DMS53 treated with DMSO at 0.1 percent for 48 hours (cell line): ENCODE measurements around the gene ATRN.
"Not testable (repeated sequence)": the region's sequence is repeated elsewhere in the genome, so short reads cannot be mapped to it uniquely, and the experiment has no call there.

Source experiments
- DNase-seq: peaks from one replicate; lab custom pipeline; 2025; ENCODE audit not compliant: unreplicated experiment; lab: John Stamatoyannopoulos, UW

The ATRN gene

GRCh38 chr20:3560578-3560977 lies 89.8 kb downstream of the ATRN start:
- no peak for DNase-seq

DNA sequence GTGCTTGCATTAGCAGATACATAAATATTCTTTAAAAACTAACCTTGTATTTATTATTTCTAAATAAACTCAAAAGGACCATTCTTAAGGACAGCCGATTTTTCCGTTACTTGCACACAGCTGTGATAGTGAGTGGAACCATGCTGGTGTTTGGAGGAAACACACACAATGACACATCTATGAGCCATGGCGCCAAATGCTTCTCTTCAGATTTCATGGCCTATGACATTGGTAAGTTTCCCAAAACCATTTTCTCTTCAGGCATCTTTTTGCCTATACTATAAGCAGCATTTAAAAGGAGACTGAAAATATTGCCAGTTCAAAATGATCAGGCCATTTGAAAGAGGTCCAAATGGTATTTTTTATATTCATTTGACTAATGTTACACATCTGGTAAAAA lies 92.3 kb downstream of the ATRN start:
- no peak for DNase-seq

- DNase-seq: peak; percentile 71
Observed at GRCh38 chr20:3563548-3564177, 92.8 kb downstream of the ATRN start.

DNA sequence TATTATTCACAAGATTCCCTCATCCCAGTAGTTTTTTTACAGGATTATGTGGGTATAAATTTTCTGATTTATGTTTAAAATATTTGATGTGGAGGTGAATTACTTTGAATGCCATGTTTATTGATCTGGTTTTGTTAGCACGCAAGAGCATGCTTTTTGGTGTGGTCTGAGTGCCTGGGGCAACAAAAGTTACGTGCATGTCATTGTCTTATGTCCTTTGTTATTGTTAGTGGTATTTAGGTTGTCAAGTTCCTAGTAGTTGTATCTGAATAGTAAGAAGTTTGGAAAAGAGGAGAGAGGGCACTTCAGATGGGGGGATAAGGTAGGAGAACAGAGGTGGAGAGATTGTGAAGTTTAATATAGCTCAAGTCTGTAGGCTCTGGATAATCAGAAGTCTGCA lies 95.0 kb downstream of the ATRN start:
- DNase-seq: no peak

DNA sequence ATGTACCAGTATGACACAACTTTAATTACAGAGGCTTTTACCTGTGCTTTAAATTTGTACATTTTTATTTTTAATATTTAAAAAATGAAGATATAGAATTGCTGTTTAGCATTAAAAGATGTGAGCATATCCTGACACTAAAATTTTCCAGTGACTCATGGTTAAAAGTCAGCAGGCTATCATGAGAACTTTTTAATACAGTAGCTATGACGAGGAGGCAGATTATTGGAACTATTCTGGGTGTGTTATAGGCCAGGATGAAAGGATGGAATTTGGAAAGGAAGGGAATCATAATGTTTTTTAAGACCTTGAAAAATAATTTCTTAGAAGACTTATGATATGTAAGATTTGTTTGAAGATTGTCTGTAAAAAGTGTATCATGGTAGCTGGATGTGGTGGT lies 101.3 kb downstream of the ATRN start:
- DNase-seq: no peak

GRCh38 chr20:3576363-3576762 lies 105.5 kb downstream of the ATRN start:
- no peak for DNase-seq

GRCh38 chr20:3577366-3577765 lies 106.5 kb downstream of the ATRN start:
- no peak for DNase-seq

DNA sequence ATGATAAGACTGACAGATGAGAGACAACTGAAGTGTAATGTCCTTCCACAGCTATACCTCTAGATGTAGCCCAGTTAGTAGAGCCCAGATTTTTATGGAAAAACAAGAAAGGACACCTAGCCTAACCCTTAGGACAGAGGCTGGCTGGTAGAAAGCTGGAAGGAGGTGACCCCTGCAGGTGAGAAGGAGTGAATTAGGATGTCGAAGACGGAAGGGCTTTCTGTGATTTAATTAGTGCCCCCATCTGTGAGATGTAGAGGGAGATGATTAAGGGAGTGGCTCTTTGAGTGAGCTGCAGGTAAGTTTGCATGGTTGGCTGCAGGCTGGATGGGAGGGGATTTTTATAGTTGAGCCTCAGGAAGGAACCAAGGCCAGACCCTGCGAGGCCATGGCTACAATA lies 109.6 kb downstream of the ATRN start:
- DNase-seq: no peak

DNA sequence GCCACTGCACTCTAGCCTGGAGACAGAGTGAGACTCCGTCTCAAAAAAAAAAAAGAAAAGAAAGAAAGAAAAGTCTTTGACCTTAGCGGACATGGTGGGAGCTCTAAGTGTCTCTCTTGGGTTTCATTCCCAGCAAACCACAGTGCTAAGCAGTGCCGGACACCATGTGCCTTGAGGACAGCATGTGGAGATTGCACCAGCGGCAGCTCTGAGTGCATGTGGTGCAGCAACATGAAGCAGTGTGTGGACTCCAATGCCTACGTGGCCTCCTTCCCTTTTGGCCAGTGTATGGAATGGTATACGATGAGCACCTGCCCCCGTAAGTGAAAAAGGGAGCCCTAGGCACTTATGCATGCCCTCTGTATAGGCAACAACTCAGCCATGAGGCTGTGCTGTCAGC lies 112.9 kb downstream of the ATRN start:
- DNase-seq: no peak

DNA sequence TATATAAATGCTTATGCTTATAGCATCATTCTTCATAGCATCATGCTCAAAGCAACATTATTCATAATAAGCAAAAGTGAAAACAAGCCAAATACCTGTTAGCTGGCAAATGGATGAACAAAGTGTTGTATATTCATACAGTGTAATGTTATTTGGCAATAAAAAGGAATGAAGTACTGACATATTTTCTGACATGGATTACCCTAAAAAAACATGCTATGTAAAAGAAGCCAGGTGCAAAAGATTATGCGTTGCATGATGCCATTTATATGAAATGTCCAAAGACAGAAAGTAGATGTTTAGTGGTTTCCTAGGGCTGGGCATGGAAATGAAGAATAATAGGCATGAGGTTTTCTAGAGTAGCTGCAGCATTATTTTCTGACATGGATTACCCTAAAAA lies 115.3 kb downstream of the ATRN start:
- no peak for DNase-seq

DNA sequence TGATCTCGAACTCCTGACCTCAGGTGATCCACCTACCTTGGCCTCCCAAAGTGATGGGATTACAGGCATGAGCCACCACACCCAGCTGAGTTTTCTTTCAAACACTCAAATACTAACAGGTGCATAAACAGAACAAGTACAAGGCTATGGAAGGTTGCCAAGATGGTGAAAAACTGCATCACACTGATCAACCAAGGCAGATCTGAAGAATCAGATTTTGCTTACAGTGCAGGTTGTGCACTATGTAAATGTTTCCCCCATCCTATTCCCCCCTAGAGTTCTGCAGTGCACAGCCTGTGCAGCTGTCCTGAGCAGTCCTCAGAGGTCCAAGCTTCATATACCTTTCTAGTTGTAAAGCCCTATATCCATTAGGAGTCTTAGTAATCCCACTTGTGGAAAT lies 119.3 kb downstream of the ATRN start:
- DNase-seq: peak; percentile 5

GRCh38 chr20:3592931-3593330 lies 122.1 kb downstream of the ATRN start:
- no peak for DNase-seq

- DNase-seq: peak; percentile 93
Observed at GRCh38 chr20:3595541-3595940, 124.7 kb downstream of the ATRN start.

DNA sequence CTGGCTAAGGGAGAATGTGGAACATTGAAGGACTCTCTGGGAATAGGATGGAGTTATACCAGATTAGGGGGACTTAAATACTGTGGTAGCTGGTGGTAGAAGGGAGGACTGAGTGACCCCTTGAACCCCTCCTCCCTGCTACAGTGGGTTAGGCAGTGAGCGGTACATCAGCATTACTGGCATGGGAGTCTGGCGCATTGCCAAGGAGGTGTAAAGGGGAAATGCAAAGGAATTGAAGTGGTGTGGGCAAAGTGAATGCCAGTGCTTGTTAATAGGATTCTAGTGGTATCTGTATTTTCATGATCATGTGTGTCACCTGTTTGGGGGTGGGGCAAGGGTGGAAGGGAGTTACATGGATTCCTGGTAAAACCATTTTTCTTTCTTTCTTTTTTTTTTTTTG lies 132.3 kb downstream of the ATRN start:
- no peak for DNase-seq

DNA sequence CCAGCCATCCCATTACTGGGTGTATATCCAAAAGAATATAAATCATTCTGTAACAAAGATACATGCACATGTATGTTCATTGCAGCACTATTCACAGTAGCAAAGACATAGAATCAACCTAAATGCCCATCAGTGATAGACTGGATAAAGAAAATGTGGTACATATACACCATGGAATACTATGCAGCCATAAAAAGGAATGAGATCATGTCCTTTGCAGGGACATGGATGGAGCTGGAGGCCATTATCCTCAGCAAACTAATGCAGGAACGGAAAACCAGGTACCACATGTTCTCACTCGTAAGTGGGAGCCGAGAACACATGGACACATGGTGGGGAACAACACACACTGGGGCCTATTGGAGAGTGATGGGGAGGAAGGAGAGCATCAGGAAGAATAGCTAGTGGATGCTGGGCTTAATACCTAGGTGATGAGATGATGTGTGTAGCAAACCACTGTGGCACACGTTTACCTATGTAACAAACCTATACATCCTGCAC lies 134.6 kb downstream of the ATRN start:
- not testable (repeated sequence) for DNase-seq

DNA sequence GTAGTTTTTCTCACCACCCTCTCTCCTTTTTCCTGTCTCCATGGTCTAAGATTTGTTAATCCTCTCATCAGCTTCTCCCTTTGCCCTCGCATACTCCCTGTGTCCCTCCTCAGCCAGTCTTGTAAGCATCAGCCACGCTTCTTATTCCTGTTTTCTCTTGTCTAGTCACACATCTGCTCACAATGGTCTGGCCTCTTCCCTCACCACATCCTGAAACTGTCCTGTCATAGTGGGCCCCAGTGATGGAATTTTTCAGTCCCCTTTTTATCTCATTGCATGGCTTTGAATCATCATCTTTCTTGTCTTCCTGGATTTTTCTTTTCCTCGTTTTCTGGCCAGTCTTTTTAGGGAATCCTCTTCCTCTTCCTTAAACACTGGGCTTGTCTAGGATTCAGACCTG lies 135.2 kb downstream of the ATRN start:
- DNase-seq: no peak

- DNase-seq: no peak
Observed at GRCh38 chr20:3611901-3612300, 141.1 kb downstream of the ATRN start.

DNA sequence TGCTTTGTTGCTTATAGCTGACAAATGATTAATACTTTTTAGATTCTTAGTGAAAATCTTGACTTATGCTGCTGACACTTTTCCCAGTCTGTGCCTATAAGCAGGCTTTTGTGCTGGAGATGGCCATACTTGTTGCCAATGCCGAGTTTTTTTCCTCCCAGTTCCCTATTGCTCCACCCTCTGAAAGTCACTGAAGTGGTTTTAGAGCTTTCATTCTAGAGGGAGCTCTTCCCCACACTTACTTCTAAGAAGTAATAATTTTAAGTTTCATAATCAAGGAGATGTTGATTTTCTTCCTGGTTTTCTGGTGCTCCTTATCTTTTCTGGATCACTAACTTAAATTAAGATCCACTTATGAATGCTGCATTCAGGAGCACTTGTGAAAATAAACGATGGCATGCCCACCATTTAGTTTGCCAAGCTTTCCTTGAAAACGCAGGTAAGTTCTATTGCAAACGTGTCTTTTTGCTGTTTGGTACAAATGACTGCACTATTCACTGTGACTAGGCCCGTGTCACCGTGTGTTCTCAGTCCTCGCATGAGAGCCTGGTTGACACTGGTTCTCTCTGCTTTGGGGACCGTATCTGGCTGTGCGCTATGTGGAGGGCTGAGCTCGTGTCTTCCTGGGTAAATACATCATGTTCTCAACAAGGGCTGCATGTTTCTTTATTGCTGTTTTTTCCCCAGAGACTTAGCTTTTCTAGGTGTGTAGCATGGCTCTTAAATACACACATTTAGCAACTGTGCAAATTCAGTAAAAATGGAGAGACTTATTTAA lies 142.2 kb downstream of the ATRN start:
- no peak for DNase-seq

DNA sequence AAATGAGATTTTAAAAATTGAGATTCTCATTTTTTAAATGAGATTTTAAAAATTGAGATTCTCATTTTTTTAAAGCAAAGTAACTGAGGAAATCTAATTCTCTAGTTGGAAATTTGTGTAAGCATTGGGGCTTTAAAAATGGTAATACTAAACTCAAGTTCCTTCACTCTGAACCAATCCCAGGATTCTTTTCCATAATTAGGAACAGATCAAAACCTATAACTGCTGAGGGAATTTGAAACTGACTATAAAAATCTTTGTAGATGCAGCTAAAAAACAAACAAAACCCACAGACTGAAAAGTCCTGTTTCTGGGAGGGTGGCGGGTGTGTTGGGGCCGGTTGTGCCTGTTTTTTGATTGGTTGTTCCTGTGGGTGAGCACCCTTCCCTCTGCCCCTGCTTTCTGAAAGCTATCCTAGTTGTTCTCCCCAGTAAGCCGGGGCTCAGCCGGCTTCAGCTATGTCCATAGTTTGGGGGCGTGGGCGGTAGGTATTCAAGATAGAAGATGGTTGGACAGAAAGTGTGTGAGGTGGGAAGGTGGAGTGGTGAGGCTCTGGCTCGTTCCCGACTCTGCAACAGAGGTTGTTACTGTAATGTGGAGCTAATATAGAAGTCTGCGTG lies 143.1 kb downstream of the ATRN start:
- no peak for DNase-seq

DNA sequence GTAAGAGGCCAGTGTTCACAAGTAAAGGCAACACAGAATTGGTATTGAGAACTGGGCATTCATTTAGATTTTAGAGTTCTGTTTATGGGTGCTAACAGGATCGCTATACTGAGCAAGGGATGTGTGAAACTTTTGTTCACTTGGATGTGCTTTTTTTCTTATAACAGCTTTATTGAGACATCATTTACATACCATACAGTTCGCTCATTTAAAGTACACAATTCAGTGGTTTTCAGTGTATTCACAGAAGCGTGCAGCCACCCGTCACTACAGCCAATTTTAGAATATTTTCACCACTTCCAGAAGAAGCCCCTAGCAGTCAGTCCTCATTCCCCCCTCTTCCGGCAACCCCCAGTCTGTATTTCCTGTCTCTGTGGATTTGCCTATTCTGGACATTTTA lies 143.6 kb downstream of the ATRN start:
- no peak for DNase-seq

GRCh38 chr20:3615171-3615840 lies 144.5 kb downstream of the ATRN start:
- DNase-seq: not testable (repeated sequence)

DNA sequence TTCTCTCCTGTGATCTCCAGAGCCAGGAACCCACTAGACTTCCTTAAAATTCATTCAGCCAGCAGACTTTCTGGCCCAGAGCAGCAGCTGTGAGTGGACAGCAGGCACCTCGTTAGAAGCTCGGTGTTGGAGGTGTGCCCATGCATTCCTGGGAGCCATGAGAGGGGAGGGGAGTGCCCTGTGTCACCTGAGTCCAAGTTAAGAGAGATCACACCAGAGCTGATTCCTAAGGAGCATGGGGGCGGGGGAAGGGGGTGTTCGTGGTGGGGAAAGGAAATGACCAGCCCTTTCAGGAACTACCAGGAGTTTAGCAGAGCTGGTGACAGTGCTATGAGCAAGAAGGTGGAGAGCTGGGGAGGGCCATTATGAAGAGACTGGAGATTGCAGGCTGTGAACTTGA lies 145.4 kb downstream of the ATRN start:
- no peak for DNase-seq
